RWPE1 (cell line): ENCODE measurements around the gene NDRG3.

ENCODE experiments used
- CTCF ChIA-PET: fragments of 350-600 bp; sonication (Branson Sonifier 250); formaldehyde crosslinking; extraction: SDS; loops from one replicate; lab custom pipeline; 2021; lab: Yijun Ruan, JAX
- POLR2A ChIA-PET: fragments of 400-600 bp; formaldehyde crosslinking; extraction: SDS; loops from one replicate; lab custom pipeline; 2020; ENCODE audit warnings: antibody characterized with exemption; ENCODE audit not compliant: low non-redundant PET; lab: Yijun Ruan, JAX
- DNase-seq: peaks from one replicate; pipeline ENCODE4 v3.0.0; 2012; ENCODE audit warnings: low spot score
- H3K27ac ChIP-seq: fragments of 450-650 bp; 2 replicates; pipeline ENCODE4 v1.5.1; 2017
- TF ChIP-seq, protein P1 (sequence below): fragments of 450-650 bp; conservative IDR thresholded peaks from 2 replicates; pipeline ENCODE4 v1.5.1; 2017; ENCODE audit warnings: low read depth, mild to moderate bottlenecking

NDRG3 gene

DNA sequence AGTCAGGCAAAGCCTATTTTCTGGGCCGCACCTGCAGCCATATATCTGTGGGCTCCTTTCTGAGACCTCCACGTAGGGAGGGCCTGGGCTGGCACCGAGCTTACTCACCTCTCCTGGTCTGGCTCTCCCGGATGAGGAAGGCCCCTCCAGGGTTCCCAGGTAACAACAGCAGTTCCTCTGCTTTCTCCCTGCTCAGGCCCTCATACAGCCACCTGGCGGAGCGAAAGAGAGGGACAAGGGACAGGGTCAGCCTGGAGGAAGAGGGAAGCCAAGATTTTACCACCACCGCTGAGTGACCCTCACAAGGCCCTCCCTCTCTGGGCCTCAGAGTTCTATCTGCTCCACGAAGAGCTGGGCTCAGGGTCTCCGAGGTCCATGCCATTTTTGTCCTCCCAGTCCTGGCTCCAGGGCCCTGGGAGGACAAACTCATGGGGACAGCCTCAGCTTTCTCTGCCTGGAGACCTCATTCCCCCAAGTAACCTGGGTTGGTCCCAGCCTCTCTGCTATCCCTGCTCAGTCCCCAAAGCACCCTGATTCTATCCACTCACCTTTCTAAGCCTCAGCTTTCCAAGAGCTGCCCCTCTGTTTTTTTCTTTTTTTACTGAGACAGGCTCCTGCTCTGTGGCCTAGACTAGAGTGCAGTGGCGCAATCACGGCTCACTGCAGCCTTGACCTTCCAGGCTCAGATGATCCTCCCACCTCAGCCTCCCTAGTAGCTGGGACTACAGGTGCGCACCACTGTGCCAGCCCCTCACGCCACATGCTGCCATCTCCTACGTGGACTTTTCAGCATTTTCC is 113.2 kb downstream of the NDRG3 start:
- H3K27ac ChIP-seq = no peak overlapping the region
- no peak for DNase-seq
- POLR2A ChIA-PET = interaction anchor here (0.5 kb wide), 2 partner anchors 117 to 426 kb away, joined by 4 to 6 read pairs; no protein-coding TSS in a partner anchor
- CTCF ChIA-PET = interaction anchor here (0.6 to 1.0 kb wide), 5 partner anchors 16 to 236 kb away, joined by 3 to 4 read pairs (median 3); no protein-coding TSS in a partner anchor
- TF ChIP-seq, protein P1, sequence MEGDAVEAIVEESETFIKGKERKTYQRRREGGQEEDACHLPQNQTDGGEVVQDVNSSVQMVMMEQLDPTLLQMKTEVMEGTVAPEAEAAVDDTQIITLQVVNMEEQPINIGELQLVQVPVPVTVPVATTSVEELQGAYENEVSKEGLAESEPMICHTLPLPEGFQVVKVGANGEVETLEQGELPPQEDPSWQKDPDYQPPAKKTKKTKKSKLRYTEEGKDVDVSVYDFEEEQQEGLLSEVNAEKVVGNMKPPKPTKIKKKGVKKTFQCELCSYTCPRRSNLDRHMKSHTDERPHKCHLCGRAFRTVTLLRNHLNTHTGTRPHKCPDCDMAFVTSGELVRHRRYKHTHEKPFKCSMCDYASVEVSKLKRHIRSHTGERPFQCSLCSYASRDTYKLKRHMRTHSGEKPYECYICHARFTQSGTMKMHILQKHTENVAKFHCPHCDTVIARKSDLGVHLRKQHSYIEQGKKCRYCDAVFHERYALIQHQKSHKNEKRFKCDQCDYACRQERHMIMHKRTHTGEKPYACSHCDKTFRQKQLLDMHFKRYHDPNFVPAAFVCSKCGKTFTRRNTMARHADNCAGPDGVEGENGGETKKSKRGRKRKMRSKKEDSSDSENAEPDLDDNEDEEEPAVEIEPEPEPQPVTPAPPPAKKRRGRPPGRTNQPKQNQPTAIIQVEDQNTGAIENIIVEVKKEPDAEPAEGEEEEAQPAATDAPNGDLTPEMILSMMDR = no peak

DNA sequence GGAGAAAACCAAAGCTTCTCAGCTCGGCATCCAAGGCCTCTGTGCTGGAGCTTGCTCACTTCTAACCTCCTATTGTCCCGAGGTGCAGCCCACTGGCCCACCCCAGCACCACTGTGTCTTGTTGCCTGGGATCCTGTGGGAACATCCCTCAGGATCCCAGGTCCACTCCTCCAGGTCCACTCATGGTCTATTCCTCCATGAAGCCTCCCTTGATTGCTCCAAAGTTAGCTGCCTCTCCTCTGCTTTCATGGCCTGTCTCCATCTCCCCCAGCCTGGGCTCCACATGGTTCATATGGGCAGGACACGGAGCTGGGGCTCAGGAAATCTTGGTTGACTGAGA is 113.8 kb downstream of the NDRG3 start:
- DNase-seq = no peak
- H3K27ac ChIP-seq = no peak overlapping the region
- TF ChIP-seq, protein P1 = no peak
- ChIA-PET POLR2A (interaction anchor here (0.5 kb wide), 1 partner anchor 117 kb away, joined by 4 read pairs; no protein-coding TSS in a partner anchor), CTCF (interaction anchor here (0.6 kb wide), 3 partner anchors 16 to 628 kb away, joined by 3 to 4 read pairs (median 3); no protein-coding TSS in a partner anchor)

DNA sequence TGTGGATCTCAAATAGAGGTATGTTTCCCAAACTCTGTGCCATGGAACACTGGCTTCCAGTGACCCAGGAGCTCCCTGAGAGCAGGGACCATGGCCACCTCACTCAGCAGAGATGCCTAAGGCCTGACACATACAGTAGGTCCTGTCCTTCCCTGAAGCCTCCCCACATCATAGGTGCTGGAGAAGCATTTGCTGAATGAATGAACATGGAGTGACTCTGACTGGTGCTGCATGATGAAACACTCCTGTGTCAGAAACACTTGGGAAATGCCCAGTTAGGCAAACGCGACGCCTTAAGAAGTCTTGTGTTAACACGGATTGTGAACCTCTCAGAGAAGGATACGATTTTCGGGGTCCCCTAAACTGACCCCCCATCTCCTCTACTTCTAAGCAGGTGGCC is 114.2 kb downstream of the NDRG3 start:
- CTCF ChIA-PET = interaction anchor here (0.6 kb wide), 2 partner anchors 159 to 628 kb away, joined by 3 to 4 read pairs; no protein-coding TSS in a partner anchor
- DNase-seq = no peak
- TF ChIP-seq, protein P1 = no peak
- no peak overlapping the region for H3K27ac ChIP-seq
- POLR2A ChIA-PET = interaction anchor here (0.9 kb wide), 1 partner anchor 115 kb away, joined by 4 read pairs; no protein-coding TSS in a partner anchor

DNA sequence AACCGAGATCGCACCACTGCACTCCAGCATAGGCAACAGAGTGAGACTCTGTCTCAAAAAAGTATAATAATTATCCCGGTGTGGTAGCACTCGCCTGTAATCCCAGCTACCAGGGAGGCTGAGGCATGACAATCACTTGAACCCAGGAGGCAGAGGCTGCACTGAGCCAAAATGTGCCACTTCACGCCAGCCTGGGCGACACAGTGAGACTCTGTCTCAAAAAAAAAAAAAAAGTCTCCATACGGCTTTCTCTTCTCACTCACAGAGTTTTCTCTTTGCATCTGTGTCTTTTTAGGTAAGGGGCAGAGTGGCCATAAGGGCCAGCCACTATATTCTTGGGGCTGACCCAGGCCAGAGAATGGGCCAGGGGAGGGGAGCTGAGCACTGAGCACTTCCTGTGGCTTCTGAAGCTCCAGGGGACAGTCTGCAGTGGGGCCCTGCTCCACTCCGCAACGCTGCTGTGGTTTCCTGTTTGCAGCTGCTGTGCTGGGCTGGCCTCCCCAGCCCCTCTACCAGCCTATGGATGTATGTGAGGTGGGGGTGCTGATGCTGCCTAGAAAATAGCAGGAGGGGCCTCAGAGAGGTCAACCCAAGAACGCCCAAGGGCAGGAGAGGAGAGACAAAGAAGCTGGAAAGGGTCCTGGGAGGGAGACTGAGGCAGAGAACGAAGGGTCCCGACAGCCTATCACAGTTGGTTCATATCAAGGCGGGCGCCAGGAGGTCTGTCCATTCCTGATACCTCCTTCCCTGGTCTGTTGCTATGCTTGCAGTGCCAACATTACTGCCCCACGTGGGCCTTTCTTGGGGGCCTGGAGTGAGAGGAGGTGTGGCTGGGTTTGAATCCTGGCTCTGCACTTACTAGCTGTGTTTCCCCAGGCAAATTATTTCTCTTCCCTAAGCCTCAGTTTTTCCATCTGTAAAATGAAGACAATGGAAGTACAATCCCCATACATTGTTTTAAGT is 115.9 kb downstream of the NDRG3 start:
- DNase-seq = no peak
- ChIA-PET POLR2A (no interaction called here), CTCF (interaction anchor here (0.6 kb wide), 2 partner anchors 14 to 707 kb away, joined by 4 read pairs; no protein-coding TSS in a partner anchor)
- TF ChIP-seq, protein P1 = no peak
- no peak overlapping the region for H3K27ac ChIP-seq

DNA sequence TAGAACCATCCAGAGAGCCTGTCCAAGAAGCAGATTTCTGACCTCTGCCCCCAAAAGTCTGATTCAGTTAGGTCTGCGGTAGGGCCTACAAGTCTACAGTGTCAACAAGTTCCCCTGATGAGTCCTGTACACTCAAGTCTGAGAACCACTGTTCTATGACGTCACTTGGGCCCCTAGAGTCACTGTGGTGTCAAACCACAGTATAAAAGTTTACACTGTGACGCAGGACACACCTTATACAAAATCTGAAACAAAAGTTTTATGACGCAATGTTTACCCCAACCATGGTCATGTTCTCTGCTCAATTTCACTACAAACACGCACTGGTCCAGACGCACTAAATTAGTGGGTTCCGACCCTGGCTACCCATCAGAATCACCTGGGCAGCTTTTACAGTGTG is 117.8 kb downstream of the NDRG3 start:
- no peak for DNase-seq
- CTCF ChIA-PET = interaction anchor here (0.6 to 1.0 kb wide), 3 partner anchors 15 to 24 kb away, joined by 3 to 4 read pairs (median 3); no protein-coding TSS in a partner anchor
- POLR2A ChIA-PET = no interaction called here
- no peak overlapping the region for H3K27ac ChIP-seq
- TF ChIP-seq, protein P1 = no peak
